H1 (cell line): ENCODE data around the gene CTPS2. TPM values are rescaled to one million over a fixed set of nuclear protein-coding genes. Genes with fewer than 3 reads are reported as not detected.

Experiments
- CTCF ChIA-PET: fragments of 300-600 bp; sonication (Branson Sonifier 250); formaldehyde crosslinking; loops from one replicate; lab custom pipeline; 2021; ENCODE audit not compliant: partially characterized antibody; lab: Charles Lee
- POLR2A ChIA-PET: fragments of 300-600 bp; sonication (Branson Sonifier 250); formaldehyde crosslinking; loops from one replicate; lab custom pipeline; 2021; ENCODE audit warnings: inconsistent platforms; ENCODE audit not compliant: partially characterized antibody; lab: Charles Lee
- DNase-seq, 2 experiments: peaks; one replicate each; pipeline versions ENCODE4 v3.0.0 to v3.0.0-alpha.2; 2010 to 2022; ENCODE audit warnings: low spot score in 2 of 2, low read depth in 1 of 2, mixed read lengths in 1 of 2
- FAIRE-seq: peaks from 2 replicates; lab custom pipeline; 2011; peaks lifted over from hg19 to GRCh38; lab: Jason Lieb, UNC
- H2AFZ ChIP-seq: 2 replicates; pipeline ENCODE4 v1.8.1; 2012; ENCODE audit warnings: low read length, inconsistent platforms
- H2AK5ac ChIP-seq: 2 replicates; pipeline ENCODE4 v1.6.1; 2013; ENCODE audit warnings: low read depth, low read length
- H2BK120ac ChIP-seq: replicated peaks from 2 replicates; pipeline ENCODE3; 2013; ENCODE audit warnings: low read depth, low read length, inconsistent platforms
- H2BK12ac ChIP-seq: 2 replicates; pipeline ENCODE4 v1.6.1; 2013; ENCODE audit warnings: low read depth, low read length
- H2BK15ac ChIP-seq: 2 replicates; pipeline ENCODE4 v1.6.1; 2013; ENCODE audit warnings: low read length
- H2BK20ac ChIP-seq: 2 replicates; pipeline ENCODE4 v1.6.1; 2013; ENCODE audit warnings: low read length
- H2BK5ac ChIP-seq: 2 replicates; pipeline ENCODE4 v1.6.1; 2013; ENCODE audit warnings: low read depth, low read length
- H3K14ac ChIP-seq: 2 replicates; pipeline ENCODE4 v1.6.1; 2013; ENCODE audit warnings: inconsistent platforms; ENCODE audit not compliant: insufficient read length
- H3K18ac ChIP-seq: 2 replicates; pipeline ENCODE4 v1.6.1; 2013; ENCODE audit warnings: low read length; ENCODE audit errors: extremely low read depth
- H3K23ac ChIP-seq: 2 replicates; pipeline ENCODE4 v1.6.1; 2013; ENCODE audit warnings: inconsistent platforms; ENCODE audit not compliant: insufficient read length
- H3K23me2 ChIP-seq: 2 replicates; pipeline ENCODE4 v1.6.1; 2013; ENCODE audit warnings: low read depth, low read length
- H3K27ac ChIP-seq: 2 replicates; pipeline ENCODE4 v1.6.1; 2011; ENCODE audit warnings: low read depth, low read length, inconsistent platforms
- H3K27me3 ChIP-seq, 4 experiments: replicated peaks in 1 of 4; 1 replicate in 1 of 4; 2 replicates in 3 of 4; pipeline versions ENCODE4 v1.6.1 to v1.8.1; 2011 to 2013; ENCODE audit warnings: low read length in 3 of 4, mild to moderate bottlenecking in 3 of 4, inconsistent platforms in 2 of 4, mixed read lengths in 2 of 4, moderate library complexity in 1 of 4; ENCODE audit not compliant: control insufficient read depth in 3 of 4, insufficient read depth in 3 of 4; ENCODE audit errors: extremely low read depth in 1 of 4
- H3K36me3 ChIP-seq, 4 experiments: 2 replicates each; pipeline versions ENCODE4 v1.6.1 to v1.8.1; 2011 to 2013; ENCODE audit warnings: mild to moderate bottlenecking in 4 of 4, low read length in 3 of 4, moderate library complexity in 2 of 4, control low read depth in 1 of 4, inconsistent platforms in 1 of 4; ENCODE audit not compliant: insufficient read depth in 4 of 4, control insufficient read depth in 2 of 4
- H3K4ac ChIP-seq: replicated peaks from 2 replicates; pipeline ENCODE3; 2013; ENCODE audit warnings: low read length, low read depth, mixed read lengths, inconsistent platforms; ENCODE audit not compliant: insufficient read length
- H3K4me1 ChIP-seq, 4 experiments: replicated peaks in 1 of 4; 1 replicate in 1 of 4; 2 replicates in 3 of 4; pipeline versions ENCODE4 v1.6.1 to v1.8.1; 2011 to 2013; ENCODE audit warnings: low read length in 3 of 4, inconsistent platforms in 2 of 4, mixed read lengths in 1 of 4; ENCODE audit not compliant: insufficient read depth in 4 of 4, control insufficient read depth in 3 of 4
- H3K4me2 ChIP-seq, 2 experiments: 2 replicates each; pipeline versions ENCODE4 v1.6.1 to v1.8.1; 2011 to 2013; ENCODE audit warnings: low read depth in 2 of 2, low read length in 2 of 2, control low read depth in 1 of 2, inconsistent platforms in 1 of 2, mild to moderate bottlenecking in 1 of 2; ENCODE audit not compliant: insufficient read depth in 1 of 2
- H3K4me3 ChIP-seq, 4 experiments: fragments of 200-600, 300-600 bp in 1 of 4; sonication (generic), shearing (Covaris generic), sonication (Bioruptor Twin) in 1 of 4; 2 replicates each; pipeline versions ENCODE4 v1.5.1 to v1.8.1; 2011 to 2016; ENCODE audit warnings: low read length in 4 of 4, low read depth in 3 of 4, control low read depth in 2 of 4, inconsistent platforms in 2 of 4, mild to moderate bottlenecking in 2 of 4, mixed read lengths in 1 of 4, moderate library complexity in 1 of 4; ENCODE audit not compliant: insufficient read depth in 2 of 4; ENCODE audit errors: extremely low read depth in 1 of 4
- H3K56ac ChIP-seq: replicated peaks from 2 replicates; pipeline ENCODE3; 2013; ENCODE audit warnings: low read depth, mild to moderate bottlenecking, mixed read lengths, low read length, inconsistent platforms; ENCODE audit not compliant: insufficient read length
- H3K79me1 ChIP-seq: 2 replicates; pipeline ENCODE4 v1.6.1; 2013; ENCODE audit warnings: low read depth, low read length, control low read depth
- H3K79me2 ChIP-seq, 2 experiments: 2 replicates each; pipeline versions ENCODE4 v1.6.1 to v1.8.1; 2012 to 2013; ENCODE audit warnings: low read length in 2 of 2, mild to moderate bottlenecking in 2 of 2, inconsistent platforms in 1 of 2; ENCODE audit not compliant: insufficient read depth in 2 of 2, control insufficient read depth in 1 of 2
- H3K9ac ChIP-seq, 4 experiments: replicated peaks in 1 of 4; 1 replicate in 1 of 4; 2 replicates in 3 of 4; pipeline versions ENCODE4 v1.6.1 to v1.8.1; 2011 to 2013; ENCODE audit warnings: low read depth in 3 of 4, low read length in 3 of 4, control low read depth in 2 of 4, mild to moderate bottlenecking in 2 of 4, moderate library complexity in 2 of 4, inconsistent platforms in 1 of 4; ENCODE audit errors: extremely low read depth in 1 of 4
- H3K9me3 ChIP-seq, 2 experiments: 2 replicates each; pipeline versions ENCODE4 v1.6.1 to v1.8.1; 2012 to 2013; ENCODE audit warnings: mild to moderate bottlenecking in 2 of 2, moderate library complexity in 2 of 2, control low read depth in 1 of 2, inconsistent platforms in 1 of 2, low read depth in 1 of 2, low read length in 1 of 2, mixed read lengths in 1 of 2; ENCODE audit not compliant: insufficient read depth in 2 of 2
- H4K20me1 ChIP-seq, 2 experiments: replicated peaks in 1 of 2; 2 replicates each; pipeline versions ENCODE3 to v1.8.1; 2011 to 2013; ENCODE audit warnings: inconsistent platforms in 2 of 2, low read length in 2 of 2, mild to moderate bottlenecking in 1 of 2; ENCODE audit not compliant: insufficient read depth in 2 of 2, control insufficient read depth in 1 of 2
- H4K5ac ChIP-seq: 2 replicates; pipeline ENCODE4 v1.6.1; 2013; ENCODE audit warnings: low read length, low read depth, mixed read lengths, inconsistent platforms; ENCODE audit not compliant: insufficient read length
- H4K8ac ChIP-seq: 2 replicates; pipeline ENCODE4 v1.8.0; 2013; ENCODE audit warnings: mild to moderate bottlenecking, moderate library complexity, low read length, inconsistent platforms; ENCODE audit not compliant: insufficient read depth; ENCODE audit errors: extremely low read depth
- H4K91ac ChIP-seq: replicated peaks from 2 replicates; pipeline ENCODE3; 2013; ENCODE audit warnings: low read length, mixed read lengths, inconsistent platforms; ENCODE audit not compliant: insufficient read length
- ATF3 ChIP-seq: IDR thresholded peaks from 2 replicates; pipeline ENCODE4 v1.6.1; 2011; ENCODE audit warnings: low read depth, mild to moderate bottlenecking, low read length; ENCODE audit not compliant: insufficient read depth
- CBX5 ChIP-seq: fragments of 300-800, 300-1000 bp; sonication (generic); IDR thresholded peaks from 2 replicates; pipeline ENCODE4 v1.7.1; 2016; ENCODE audit warnings: antibody characterized with exemption, low read length, low read depth
- CBX8 ChIP-seq: fragments of 300-800, 300-1000 bp; sonication (generic); IDR thresholded peaks from 2 replicates; pipeline ENCODE4 v1.7.1; 2016; ENCODE audit warnings: low read depth, low read length, borderline replicate concordance
- CREB1 ChIP-seq: IDR thresholded peaks from 2 replicates; pipeline ENCODE4 v1.6.1; 2012; ENCODE audit warnings: inconsistent platforms
- JUND ChIP-seq: IDR thresholded peaks from 2 replicates; pipeline ENCODE4 v1.6.1; 2011; ENCODE audit warnings: mild to moderate bottlenecking, improper control_type of control experiment, low read length
- MAX ChIP-seq: IDR thresholded peaks from 2 replicates; pipeline ENCODE4 v1.6.1; 2012; ENCODE audit warnings: inconsistent platforms
- NANOG ChIP-seq: IDR thresholded peaks from 2 replicates; pipeline ENCODE4 v1.6.1; 2011; ENCODE audit warnings: low read length, low read depth, mild to moderate bottlenecking, inconsistent platforms; ENCODE audit not compliant: insufficient read depth, poor library complexity, severe bottlenecking
- RAD21 ChIP-seq, 2 experiments: IDR thresholded peaks in 1 of 2; conservative IDR thresholded peaks in 1 of 2; 2 replicates each; pipeline ENCODE4 v1.6.1; 2011; ENCODE audit warnings: low read depth in 2 of 2, low read length in 2 of 2, improper control_type of control experiment in 1 of 2, inconsistent platforms in 1 of 2, mild to moderate bottlenecking in 1 of 2, moderate library complexity in 1 of 2
- SAP30 ChIP-seq: fragments of 300-600 bp; sonication (generic); IDR thresholded peaks from 2 replicates; pipeline ENCODE4 v1.7.1; 2012; ENCODE audit warnings: low read length, moderate library complexity, mild to moderate bottlenecking, inconsistent platforms; ENCODE audit not compliant: insufficient read depth, insufficient replicate concordance
- SP4 ChIP-seq: IDR thresholded peaks from 2 replicates; pipeline ENCODE4 v1.6.1; 2012; ENCODE audit warnings: low read length, inconsistent platforms
- SRF ChIP-seq: IDR thresholded peaks from 2 replicates; pipeline ENCODE4 v1.6.1; 2011; ENCODE audit warnings: mild to moderate bottlenecking, low read depth, low read length, moderate library complexity
- TBP ChIP-seq: IDR thresholded peaks from 2 replicates; pipeline ENCODE4 v1.6.1; 2011; ENCODE audit warnings: low read depth, low read length, improper control_type of control experiment
- WGBS, 2 experiments: shearing (Covaris generic) in 1 of 2; methylation state at CpG; one replicate each; pipeline versions ENCODE4 v1.1.6 to v1.1.7; 2013 to 2015; ENCODE audit warnings: low lambda C conversion rate in 2 of 2, mixed read lengths in 2 of 2, inconsistent platforms in 1 of 2, low coverage in 1 of 2, missing lambda C conversion rate in 1 of 2; ENCODE audit not compliant: insufficient replicate concordance in 2 of 2, insufficient coverage in 1 of 2, insufficient read length in 1 of 2; ENCODE audit errors: extremely low coverage in 1 of 2, missing lambda C conversion rate in 1 of 2; 5-methylcytosine and 5-hydroxymethylcytosine counted together
- polyA plus RNA-seq, 7 experiments: library from polyadenylated mRNA; depleted of rRNA in 3 of 7; stranded (reverse) in 5 of 7; unstranded in 2 of 7; fragments of >200 nt in 5 of 7; fragments of 200-250 nt in 2 of 7; gene quantifications; 1 replicate in 5 of 7; 2 replicates in 1 of 7; 4 replicates in 1 of 7; pipeline versions ENCODE4 v1.2.1 to v1.2.3, GENCODE V29; 2011 to 2013; ENCODE audit warnings: missing spikeins in 2 of 7, mixed read lengths in 2 of 7
- total RNA-seq: library from RNA; stranded (reverse); fragmentation: NEBNext Ultra II Directional; extraction: Animal tissue kit (Norgen Biotek cat#: 25700); gene quantifications from 2 replicates; pipeline ENCODE4 v1.2.1, GENCODE V29; 2021

CTPS2 gene
- total and polyA plus RNA-seq, 2 of the 8 experiments (the other 6 are each of a cell fraction or from before 2014, with no cell fraction given): 17.1 to 34.0 TPM

DNA sequence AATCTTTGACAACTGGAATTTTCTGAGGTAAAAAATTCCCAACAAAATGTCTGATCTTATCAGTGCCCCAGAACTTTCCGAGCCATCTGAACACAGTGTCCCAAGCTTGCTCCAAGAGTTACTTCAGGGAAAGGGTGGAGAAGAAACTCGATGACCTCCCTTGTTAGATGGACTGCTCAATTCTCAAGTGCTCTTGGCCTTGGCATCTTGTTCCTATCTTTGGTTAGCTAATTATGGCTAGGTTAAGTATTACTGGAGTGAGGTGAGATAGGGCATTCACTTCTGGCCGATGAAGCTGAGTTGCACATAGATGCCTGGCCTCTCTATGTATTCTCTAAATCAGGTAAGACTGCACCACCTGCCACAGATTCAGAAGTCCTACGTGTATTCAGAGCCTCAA, 71.6 kb downstream of the CTPS2 start:
- TF ChIP-seq SP4: no peak
- no peak for TF ChIP-seq SRF
- TF ChIP-seq CREB1: no peak
- no peak for TF ChIP-seq JUND
- TF ChIP-seq RAD21 (IDR thresholded peaks at IDR 0.05 in 1 of 2, conservative IDR thresholded peaks at IDR 0.05 in 1 of 2; ENCODE audit: low read depth in 2 of 2, low read length in 2 of 2): no peak
- no peak for TF ChIP-seq CBX8
- no peak for TF ChIP-seq CBX5
- no peak for TF ChIP-seq SAP30
- TF ChIP-seq NANOG: no peak
- TF ChIP-seq MAX: no peak
- no peak for TF ChIP-seq TBP
- TF ChIP-seq ATF3: no peak
- TF ChIP-seq, all 59 proteins: peak for 0
- H2BK15ac ChIP-seq: no peak overlapping the region
- no peak overlapping the region for H3K4me3 ChIP-seq
- peaks cover 0 to 9% (median 2%) of the 10 kb centered on the region in 4 experiments; a peak in 3 of 8 replicates for H3K36me3 ChIP-seq
- FAIRE-seq (peak; percentile 69), DNase-seq (no peak)
- H2AFZ ChIP-seq: no peak overlapping the region
- H3K27me3 ChIP-seq: no peaks in the 10 kb centered on the region
- H4K20me1 ChIP-seq: no peaks in the 10 kb centered on the region
- no peak overlapping the region for H3K18ac ChIP-seq
- CTCF ChIA-PET: interaction anchor here (0.8 to 1.3 kb wide), 2 partner anchors 29 to 196 kb away, joined by 3 read pairs; no protein-coding TSS in a partner anchor
- POLR2A ChIA-PET: no interaction called here
- no peak overlapping the region for H2BK120ac ChIP-seq
- no peak overlapping the region for H4K5ac ChIP-seq
- no peak overlapping the region for H2AK5ac ChIP-seq
- no peak overlapping the region for H3K4me2 ChIP-seq
- no peaks in the 10 kb centered on the region for H3K79me2 ChIP-seq
- H3K4me1 ChIP-seq: 0 out of 7 replicates have a peak, but pooled peaks cover 0 to 3% (median 0%) of the 10 kb centered on the region in 4 experiments
- no peak overlapping the region for H2BK20ac ChIP-seq
- no peak overlapping the region for H2BK12ac ChIP-seq
- no peak overlapping the region for H2BK5ac ChIP-seq
- no peaks in the 10 kb centered on the region for H3K23me2 ChIP-seq
- no peak overlapping the region for H3K23ac ChIP-seq
- 0 out of 4 replicates have a peak, but pooled peaks cover 0 to 3% of the 10 kb centered on the region in 2 experiments for H3K9me3 ChIP-seq
- no peak overlapping the region for H3K4ac ChIP-seq
- H3K9ac ChIP-seq: no peak overlapping the region
- WGBS, 2 experiments: 100% methylated on average over 4 of the region's 4 CpGs; no CpG with 5 or more reads in 1 of the 2 experiments
- H4K8ac ChIP-seq: no peak overlapping the region
- no peak overlapping the region for H3K27ac ChIP-seq
- no peak overlapping the region for H3K56ac ChIP-seq
- H4K91ac ChIP-seq: no peak overlapping the region
- no peaks in the 10 kb centered on the region for H3K79me1 ChIP-seq
- no peak overlapping the region for H3K14ac ChIP-seq
